ENCODE results near the gene SUCLG1. TPM values are rescaled to one million over a fixed set of nuclear protein-coding genes. Genes with fewer than 3 reads are reported as not detected.

The SUCLG1 gene
- polyA plus RNA-seq, 4 donors = 67.3 to 182 (median 173) TPM

DNA sequence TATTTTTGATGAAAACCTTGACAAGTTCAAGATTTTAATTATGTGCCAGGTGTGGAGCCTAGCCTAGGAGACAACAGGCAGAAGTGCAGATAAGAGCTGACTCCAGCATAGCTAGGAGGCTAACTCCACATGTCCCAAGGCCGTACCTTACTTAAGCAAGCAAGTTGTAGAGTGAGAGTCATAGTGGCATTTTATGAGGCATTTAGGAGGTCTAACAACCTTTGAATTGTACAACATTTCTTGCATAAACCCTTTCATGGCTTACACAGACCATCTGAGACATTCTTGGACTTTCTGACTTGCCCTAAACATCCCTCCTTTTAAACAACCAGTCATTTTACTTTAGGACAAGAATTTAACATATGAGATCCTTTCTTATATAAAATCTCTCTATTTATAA is 8.3 kb upstream of the SUCLG1 start:
- DNase-seq (ENCODE audit: low read depth in 4 of 4, low spot score in 3 of 4) = no peak

DNA sequence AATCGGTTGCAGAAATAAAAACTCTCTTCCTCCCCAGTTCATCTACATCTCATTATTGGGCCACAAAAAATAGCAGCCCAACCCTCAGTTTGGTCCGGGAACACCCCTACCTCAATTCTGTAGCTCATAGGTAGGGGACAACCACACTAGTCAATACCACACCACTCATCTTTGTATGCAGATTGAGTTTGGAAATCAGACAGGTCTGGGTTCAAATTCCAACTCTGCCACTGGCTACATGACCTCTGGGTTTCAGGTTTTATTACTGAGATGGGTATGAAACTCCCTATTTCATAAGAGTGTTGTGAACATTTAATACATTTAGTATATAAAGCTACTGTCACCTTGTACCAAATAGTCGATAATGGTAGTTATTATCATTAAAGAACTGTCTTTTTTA is 2.2 kb upstream of the SUCLG1 start:
- DNase-seq (ENCODE audit: low read depth in 4 of 4, low spot score in 3 of 4) = no peak

DNA sequence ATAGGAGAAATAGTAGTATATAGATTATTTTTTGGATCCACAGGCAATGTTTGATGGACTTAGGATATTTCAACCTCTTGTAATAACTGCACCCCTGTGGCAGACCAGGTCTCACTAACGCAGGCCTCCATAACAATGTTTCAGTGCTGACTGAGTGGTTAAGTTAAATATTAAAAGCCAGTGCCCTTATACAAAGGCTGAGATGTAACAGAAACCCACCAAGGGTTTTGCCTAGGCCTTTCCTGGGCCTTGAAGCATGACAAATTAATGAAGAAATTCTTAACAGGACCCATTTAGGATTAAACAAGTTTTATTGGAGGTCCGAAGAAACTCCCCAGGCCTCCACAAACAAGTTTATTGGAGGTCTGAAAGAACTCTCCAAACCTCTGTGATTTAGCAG is 1.6 kb upstream of the SUCLG1 start:
- no peak for DNase-seq (ENCODE audit: low read depth in 4 of 4, low spot score in 3 of 4)

DNA sequence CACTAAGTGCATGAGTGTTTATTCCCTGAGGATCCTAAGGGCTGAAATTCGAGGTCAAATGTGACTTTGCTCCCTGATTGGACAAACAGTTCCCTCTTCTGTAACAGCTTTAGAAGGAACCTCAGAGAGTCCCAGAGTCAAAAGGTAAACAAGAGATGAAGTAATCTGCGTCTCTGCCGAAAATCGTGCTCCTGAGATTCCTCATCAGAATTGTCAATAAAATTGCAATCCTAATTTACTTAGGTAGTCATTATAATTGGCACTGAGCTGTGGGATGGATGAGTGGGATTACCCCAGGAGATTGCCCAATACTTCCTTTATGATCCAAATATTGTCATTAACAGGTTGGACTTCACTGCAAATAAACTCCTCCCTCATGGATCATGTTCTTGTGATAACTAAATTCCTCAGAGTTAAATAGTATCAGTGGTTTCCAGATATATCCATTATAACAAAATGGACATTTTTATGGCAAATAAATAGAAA is 907 bp upstream of the SUCLG1 start:
- DNase-seq (ENCODE audit: low read depth in 4 of 4, low spot score in 3 of 4) = no peak

DNA sequence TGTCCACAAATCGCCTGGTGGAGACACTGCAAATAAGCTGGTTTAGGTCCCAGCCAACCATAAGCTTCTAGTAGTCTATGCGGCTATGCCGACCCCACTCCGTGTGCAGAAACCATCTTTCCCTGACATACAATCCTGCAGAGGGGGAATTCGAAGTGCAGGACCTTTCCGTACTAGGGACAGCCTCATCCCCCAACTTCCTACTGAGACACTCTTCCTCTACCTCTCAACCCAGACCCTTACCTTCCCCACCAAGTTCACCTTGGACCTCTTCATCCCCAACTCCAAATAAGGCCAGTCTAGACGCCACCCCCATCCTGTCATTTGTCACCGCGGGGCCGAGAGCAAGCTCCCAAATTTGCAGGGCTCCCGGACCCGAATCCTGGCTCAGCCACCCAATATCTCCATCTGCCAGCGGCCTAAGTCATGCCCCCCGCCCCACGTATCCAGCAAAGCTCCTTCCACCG is 496 bp downstream of the SUCLG1 start:
- no peak for DNase-seq (ENCODE audit: low read depth in 4 of 4, low spot score in 3 of 4)

DNA sequence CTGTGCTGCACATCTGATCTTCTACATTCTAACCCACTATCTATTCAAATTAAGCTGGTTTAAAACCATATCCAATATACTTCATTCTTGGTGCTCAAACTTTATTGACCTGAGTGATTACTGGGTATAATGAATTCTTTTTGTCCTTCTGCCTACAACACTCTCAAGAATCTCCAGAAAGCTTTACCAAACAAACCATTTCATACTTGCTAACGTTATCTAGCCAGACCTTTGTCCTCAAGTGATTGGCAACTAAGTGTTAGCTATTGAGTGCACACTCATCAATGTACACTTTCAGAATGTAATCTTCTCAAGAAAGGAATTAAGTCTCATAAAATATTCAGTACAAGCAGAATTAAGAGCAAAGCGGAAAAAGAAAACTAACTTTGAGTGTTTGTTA is 1.4 kb downstream of the SUCLG1 start:
- DNase-seq (ENCODE audit: low read depth in 4 of 4, low spot score in 3 of 4) = no peak

DNA sequence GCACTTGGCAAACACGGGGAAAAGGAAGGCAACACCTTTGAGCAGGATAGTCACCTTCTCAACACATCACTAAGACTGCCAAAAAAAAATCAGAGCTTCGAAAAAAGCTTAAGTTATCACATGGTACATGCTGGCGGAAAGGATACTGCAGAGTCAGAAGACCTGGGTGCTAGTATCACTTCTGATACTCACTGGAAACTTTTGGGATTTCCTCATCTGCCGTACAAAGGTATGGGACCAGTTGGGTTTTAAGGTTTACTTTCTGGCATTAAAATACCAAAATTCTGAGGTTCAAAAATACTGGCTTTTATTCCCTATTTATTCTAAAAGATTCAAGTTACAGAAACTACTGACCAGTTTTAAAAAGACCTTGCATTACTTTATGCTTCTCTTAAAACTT is 2.9 kb downstream of the SUCLG1 start:
- DNase-seq (ENCODE audit: low read depth in 4 of 4, low spot score in 3 of 4) = no peak

DNA sequence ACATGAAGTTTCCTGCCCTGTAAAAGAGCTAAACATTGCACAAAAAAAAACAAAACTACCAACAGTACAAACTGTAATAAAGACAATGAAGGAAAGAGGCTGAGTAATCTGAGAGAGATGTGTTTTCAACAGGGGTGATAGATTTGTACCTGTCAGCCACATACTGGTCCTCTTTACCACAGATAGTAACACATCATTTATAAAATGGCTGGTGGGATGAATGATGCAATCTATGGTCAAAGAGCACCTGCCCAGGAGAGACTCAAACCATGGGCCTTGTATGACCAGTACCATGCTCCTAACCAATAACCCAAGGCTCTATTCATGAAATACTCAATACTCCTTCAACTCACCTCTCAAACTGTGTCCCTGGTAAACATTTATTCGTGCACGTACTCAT is 4.5 kb downstream of the SUCLG1 start:
- DNase-seq (ENCODE audit: low read depth in 4 of 4, low spot score in 3 of 4) = no peak

DNA sequence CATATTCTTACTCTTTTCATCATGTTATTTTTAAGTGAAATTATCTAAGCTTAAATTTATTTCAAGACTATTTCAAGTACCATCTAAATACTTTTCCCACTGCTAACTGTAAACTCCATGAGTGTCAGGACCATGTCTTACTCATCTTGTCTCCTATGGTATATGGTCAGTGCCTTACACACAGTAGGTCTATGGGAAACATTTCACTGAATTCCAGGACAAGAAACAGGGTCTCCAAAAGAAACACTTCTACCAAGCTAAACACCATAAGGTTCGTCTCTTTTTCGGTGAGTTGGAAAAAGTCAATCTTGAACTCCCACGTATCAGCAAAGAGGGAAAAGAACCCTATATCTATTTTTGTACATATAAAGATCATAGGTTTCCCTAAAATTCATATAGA is 6.5 kb downstream of the SUCLG1 start:
- no peak for DNase-seq (ENCODE audit: low read depth in 4 of 4, low spot score in 3 of 4)

DNA sequence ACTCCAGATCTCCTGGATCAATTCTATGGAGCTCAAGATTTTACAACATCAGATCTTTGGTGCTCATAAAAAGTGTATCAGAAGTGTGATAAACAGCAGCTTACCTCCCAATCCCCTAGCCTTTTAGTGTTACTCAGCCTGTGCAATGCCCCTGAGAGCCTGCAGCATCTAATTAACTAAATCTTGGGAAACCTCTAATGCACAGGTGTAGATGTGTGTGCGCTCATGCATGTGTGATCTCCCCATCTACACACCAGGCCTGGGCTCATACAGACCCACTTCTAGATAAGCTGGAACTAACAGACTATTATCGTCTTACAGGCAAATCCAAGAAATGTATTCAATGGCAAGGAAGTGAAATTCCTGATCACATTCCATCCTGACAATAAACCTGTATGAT is 7.5 kb downstream of the SUCLG1 start:
- DNase-seq (ENCODE audit: low read depth in 4 of 4, low spot score in 3 of 4) = no peak

DNA sequence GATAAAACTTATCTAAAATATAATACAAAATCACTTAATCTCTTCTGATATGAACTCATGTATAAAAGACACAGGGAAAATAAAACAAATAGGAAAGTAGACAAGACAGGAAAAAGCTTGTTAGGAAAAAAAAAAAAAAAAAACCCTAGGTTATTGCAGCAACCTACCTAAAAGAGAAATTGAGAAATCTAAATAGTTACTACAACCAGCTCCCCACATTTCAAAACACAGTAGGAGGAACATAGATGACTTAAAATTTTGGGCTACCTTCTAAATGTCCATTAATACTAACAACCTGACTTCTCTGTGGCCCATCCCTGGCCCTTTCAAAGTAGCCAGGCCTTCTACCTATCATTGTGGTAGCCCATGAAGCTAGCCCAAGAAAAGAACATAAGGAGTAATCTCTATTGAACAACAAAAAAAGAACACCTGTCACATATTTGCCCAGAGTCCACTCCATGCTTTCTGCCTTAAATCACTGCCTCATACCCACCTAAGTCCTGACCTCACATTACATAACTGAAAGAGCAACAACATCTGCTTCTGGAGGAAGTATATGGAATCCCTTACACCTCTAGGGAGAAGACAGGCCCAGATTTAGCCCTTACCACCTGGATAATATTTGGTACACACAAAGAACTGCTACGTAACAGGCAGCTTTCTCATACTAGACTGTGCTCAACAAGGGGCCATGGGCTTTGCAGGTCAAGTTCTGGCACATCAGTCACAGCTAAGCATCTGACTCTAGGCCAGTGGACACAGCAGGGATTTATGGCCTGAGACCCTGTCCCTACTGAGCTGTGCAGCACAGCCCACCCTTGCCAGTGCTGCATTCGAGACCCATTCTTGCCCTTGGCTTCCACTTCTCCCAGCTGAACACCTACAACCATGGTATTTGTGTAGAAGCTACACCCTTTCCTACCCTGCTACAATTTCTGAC is 8.5 kb downstream of the SUCLG1 start:
- no peak for DNase-seq (ENCODE audit: low read depth in 4 of 4, low spot score in 3 of 4)

DNA sequence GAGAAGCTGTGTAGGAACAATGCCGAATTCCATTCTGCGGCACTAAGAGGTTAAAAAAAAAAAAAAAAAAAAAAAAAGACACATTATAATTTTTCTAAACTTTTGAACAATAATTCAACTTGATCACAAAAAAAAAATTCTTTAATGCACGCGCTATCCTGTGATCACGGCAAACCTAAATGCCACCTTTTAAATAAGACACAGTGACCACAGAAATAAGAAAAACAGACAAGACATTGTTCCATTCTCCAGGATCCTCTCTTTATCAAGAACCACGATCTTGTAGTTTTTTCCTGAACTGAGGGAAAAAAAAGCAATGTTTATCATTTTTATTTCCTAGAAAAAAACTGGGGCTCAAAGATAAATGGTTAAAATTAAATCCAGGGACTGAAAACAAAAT is 9.4 kb downstream of the SUCLG1 start:
- DNase-seq (ENCODE audit: low read depth in 4 of 4, low spot score in 3 of 4) = no peak

DNA sequence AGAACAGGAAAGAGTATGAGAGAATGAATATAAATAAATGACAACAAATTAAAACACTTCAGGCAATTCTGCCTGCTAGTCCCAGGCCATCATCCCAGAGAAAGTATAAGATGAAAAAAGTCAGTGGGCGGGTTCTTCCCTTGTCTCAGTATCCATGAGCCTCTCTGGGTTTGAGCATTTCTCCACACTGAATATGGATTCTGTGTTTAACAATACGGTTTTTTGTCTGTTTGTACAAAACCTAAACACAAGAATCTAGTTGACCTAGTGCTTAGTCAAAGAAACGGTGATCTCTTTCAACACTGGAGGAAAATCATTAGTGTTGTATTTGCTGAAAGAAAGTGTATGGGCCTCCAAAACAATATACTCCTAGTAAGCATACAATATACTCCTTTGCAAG is 10.0 kb downstream of the SUCLG1 start:
- DNase-seq (ENCODE audit: low read depth in 4 of 4, low spot score in 3 of 4) = no peak

DNA sequence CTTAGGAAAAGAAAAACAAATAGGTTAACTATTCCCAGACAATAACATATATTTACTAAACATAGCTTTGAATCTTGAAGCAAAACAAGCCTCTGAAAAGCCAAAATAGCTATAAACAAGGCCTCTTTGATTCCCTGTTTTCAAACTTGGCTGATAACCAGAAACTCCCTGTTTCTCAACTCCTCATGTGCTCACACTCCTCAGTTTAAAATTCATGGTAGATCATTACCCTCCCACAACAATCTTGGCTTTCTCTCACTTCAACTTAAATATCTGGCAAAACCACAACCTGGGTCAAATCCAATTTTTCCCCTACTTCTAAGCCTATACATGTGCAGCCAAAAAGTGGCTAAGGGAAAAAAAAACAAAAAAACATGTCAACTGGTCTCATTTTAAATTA is 15.6 kb downstream of the SUCLG1 start:
- no peak for DNase-seq (ENCODE audit: low read depth in 4 of 4, low spot score in 3 of 4)

DNA sequence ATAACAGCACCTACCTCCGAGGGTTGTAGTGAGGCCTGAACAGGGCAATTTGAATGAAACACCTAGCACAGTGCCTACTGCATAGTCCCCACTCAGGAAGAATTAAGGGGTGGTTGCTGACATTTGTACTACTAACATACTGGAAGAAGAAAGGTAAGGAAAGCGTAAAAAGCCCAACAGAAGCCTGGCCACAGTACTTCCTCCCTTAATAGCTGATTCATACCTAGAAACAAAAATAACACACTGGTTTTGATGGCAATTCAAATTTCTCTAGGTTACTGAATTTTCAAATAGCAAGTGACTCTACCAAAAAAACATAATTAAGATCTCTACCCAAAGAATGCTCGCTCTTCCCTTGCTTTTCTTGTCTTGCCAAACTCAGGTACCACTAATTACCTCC is 16.2 kb downstream of the SUCLG1 start:
- no peak for DNase-seq (ENCODE audit: low read depth in 4 of 4, low spot score in 3 of 4)

DNA sequence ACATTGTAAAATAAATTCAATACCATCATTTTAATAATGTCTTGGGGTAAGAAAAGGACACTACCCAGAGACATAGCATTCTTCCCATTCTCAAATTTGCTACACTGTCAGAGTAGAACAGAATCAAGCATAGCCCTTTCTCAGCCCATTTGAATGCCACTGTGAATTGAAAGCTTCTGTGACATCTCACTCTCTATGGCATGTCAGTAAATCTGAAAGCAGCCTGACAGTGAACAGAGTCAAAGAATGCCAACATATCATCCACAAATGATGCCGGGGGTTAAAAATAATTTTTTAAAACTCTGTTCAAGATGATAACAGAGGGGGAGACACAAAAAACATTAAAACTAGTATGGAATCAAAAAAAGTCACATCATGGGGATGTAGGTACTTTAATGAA is 17.6 kb downstream of the SUCLG1 start:
- DNase-seq (ENCODE audit: low read depth in 4 of 4, low spot score in 3 of 4) = no peak

DNA sequence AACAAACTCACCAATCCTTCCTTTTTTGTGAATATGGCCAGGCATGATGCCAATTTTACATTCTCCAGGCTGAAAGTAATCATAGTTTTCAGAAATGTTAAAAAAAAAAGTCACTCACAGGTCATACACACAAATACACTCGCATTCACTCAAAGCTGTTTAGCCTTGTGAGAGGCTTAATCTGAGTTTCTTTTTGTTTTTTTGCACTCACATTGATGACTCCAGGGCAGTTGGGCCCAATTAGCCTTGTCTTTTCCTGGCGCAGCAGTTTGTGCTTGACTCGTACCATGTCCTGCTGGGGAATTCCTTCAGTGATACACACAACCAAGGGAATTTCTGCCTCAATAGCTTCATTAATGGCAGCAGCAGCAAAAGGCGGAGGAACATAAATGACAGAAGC is 18.0 kb downstream of the SUCLG1 start:
- DNase-seq (ENCODE audit: low read depth in 4 of 4, low spot score in 3 of 4) = no peak

DNA sequence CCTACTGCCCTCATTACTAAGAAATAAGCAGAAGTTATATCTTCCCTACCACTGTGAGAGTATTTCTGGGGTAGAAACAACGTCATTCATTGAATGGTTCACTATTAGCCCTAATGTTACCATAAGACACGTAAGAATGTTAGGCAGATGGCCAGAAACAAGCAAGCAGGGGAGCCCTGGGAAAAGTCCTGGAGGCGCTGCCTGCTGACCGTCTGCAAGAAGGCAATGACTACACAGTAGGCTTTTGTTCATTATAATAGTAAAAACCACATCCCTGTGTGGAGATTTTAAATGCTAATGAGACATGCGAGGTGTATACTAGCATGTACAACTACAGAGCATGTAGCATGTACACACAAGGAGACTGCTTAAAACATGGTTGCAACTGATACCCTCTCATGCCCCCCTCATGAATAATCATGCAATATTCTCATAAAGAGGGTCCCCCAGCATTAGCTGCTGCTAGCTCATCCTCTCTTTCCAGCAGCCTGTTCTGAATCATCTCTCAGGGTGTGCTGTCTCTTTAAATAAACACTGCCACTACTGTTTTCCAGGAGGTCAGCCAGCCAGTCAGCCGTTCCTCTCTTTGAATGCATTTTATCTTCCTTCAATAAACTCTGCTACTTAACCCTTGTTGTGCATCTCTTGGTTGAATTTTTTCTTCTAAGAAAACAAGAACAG is 23.6 kb downstream of the SUCLG1 start:
- DNase-seq (ENCODE audit: low read depth in 4 of 4, low spot score in 3 of 4) = no peak

DNA sequence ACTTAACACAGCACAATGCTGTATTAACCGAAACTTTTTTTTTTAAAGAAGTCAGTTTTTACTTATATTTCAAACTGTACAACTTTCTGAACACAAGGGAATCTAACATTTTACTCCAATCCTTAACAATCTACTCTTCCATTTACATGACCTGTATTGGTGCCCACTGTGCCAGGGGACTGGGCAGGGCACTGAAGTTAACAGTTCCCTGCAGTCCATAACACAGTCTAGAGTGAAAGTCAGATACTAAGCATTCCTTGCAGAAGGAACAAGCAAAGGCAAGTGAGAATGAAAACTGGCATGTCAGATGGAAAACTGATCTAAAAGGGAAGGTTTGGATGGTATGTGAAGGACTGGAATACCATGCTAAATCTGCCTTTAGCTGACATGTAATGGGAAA is 29.8 kb downstream of the SUCLG1 start:
- DNase-seq (ENCODE audit: low read depth in 4 of 4, low spot score in 3 of 4) = no peak

DNA sequence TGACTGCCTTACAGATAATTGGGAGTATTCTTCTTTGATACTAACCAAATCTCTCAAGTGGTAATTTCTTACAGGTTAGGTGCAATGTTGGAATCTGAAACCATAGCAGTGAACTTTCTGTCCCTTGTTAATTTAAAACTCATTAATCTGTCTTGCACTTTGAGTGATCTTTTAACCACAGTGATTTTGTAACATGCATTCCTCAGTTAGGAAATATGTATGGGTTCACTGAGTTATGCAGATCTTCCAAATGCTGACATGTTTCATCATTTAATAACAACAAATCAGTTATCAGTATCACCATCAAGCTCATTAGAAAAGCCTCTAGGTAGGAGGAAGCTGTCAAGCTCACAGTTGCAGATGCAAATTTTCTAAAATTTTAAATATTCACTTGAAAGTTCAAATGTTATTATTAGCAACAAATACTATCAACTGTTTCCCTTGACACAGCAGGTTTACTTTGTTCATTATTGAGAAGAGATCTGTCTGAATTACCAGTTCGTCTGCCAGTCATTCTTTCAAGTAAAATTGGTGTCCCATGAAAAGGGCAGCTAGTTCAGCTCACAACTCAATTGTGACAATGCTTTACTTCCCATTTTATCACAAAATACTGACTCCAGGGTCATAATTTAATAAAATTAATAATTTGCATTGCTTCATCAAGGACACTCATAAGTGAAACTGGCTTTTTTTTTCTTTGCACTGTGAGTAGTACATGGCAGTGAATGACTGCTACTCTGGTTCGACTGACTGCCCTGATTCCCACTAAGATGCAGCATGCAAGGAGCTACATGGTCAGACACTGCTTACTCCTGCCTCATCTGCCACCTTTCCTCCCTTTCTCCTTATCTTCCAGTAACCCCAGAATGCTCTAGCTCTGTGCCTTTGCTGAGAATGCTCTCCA is 31.6 kb downstream of the SUCLG1 start:
- DNase-seq (ENCODE audit: low read depth in 4 of 4, low spot score in 3 of 4) = no peak

DNA sequence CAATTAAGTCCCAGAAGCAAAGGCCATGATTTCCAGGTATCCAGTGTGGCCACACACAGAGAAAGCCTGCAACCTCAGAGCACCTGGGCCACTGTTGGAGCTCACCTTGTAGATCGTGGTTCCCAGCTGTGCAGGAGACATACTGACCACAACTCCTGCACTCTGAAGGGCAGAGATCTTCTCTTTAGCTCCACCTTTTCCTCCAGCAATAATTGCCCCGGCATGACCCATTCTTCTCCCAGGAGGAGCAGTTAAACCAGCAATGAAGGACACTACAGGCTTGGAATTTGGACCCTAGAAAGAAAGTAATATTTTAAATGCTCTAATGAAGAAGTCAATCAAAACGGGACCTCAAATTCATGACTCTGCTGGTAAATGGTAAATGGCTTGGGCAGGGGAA is 33.8 kb downstream of the SUCLG1 start:
- DNase-seq (ENCODE audit: low read depth in 4 of 4, low spot score in 3 of 4) = no peak
